NB4 (cell line): Measurements from ENCODE around the gene IL21R.

ENCODE experiments used
- CTCF ChIP-seq: IDR thresholded peaks from one replicate; pipeline ENCODE4 v1.5.1; 2012; ENCODE audit warnings: low read depth, low read length
- MAX ChIP-seq: IDR thresholded peaks from 2 replicates; pipeline ENCODE4 v1.6.1; 2011; ENCODE audit warnings: low read depth, low read length
- POLR2A ChIP-seq: IDR thresholded peaks from 2 replicates; pipeline ENCODE4 v1.6.1; 2011; ENCODE audit warnings: mild to moderate bottlenecking; ENCODE audit not compliant: insufficient read length; ENCODE audit errors: extremely low read depth

- TF ChIP-seq CTCF (no peak), MAX (no peak), POLR2A (no peak)
Observed at GRCh38 chr16:27450196-27450549, 48.2 kb downstream of the IL21R start.
